Sciatic nerve (tissue), 2 donors: ENCODE measurements around the gene WTAP. TPM values are rescaled to one million over a fixed set of nuclear protein-coding genes. Genes with fewer than 3 reads are reported as not detected.
"Not testable (repeated sequence)": the region's sequence is repeated elsewhere in the genome, so short reads cannot be mapped to it uniquely, and the experiment has no call there.

Source experiments
- ATAC-seq: fragments of 200-7000 bp; cut with Tn5 transposase; one replicate; pipeline ENCODE4 v1.9.1; 2020; ENCODE audit warnings: mild to moderate bottlenecking, moderate library complexity
- DNase-seq: peaks from one replicate; pipeline ENCODE4 v3.0.0-alpha.2; 2020; ENCODE audit warnings: low spot score
- intact Hi-C: fragments of 100-400 bp; cut with DNase I; formaldehyde crosslinking; loops from one replicate; pipeline ENCODE4 v1.14.2; 2022
- total RNA-seq: library from RNA; stranded (reverse); fragmentation: NEBNext Ultra II Directional; extraction: Animal tissue kit (Norgen Biotek cat#: 25700); gene quantifications from one replicate; pipeline ENCODE4 v1.2.1, GENCODE V29; 2021
- donor health status: DM: no; HTN: no; CAD: no.
- donor health status: DM: no; HTN: no; CAD: no.

Gene WTAP
- total RNA-seq, 1 donor from 2014 or later, result 88.0 TPM

GRCh38 chr6:159692303-159693127 lies 34.8 kb upstream of the WTAP start:
- DNase-seq (peak; percentile 70), ATAC-seq (peak; percentile 49)
- intact Hi-C loops, result loop anchor here (2.0 kb wide), 1 partner anchor 34 kb away; the partner anchor contains the start of gene WTAP

GRCh38 chr6:159693128-159693893 lies 34.0 kb upstream of the WTAP start, which contains the start of gene SOD2:
SOD2 (minus strand) TSS chr6:159693241; CDS start chr6:159693167, 74 bp downstream.
- peak; percentile 91 for ATAC-seq
- peak; percentile 91 for DNase-seq
- intact Hi-C loops, result loop anchor here (2.0 kb wide), 1 partner anchor 33 kb away; the partner anchor contains the start of gene WTAP

GRCh38 chr6:159693894-159694545 lies 33.3 kb upstream of the WTAP start:
- ATAC-seq (peak; percentile 34), DNase-seq (no peak)
- intact Hi-C loops, result loop anchor here (2.0 kb wide), 1 partner anchor 33 kb away; the partner anchor contains the start of gene WTAP

GRCh38 chr6:159695984-159696383 lies 31.3 kb upstream of the WTAP start:
- intact Hi-C loops, result no loop called here
- ATAC-seq, result no peak
- DNase-seq, result no peak

GRCh38 chr6:159700970-159701369 lies 26.3 kb upstream of the WTAP start:
- intact Hi-C loops, result no loop called here
- ATAC-seq, result peak; percentile 25
- no peak for DNase-seq

- intact Hi-C loops, result no loop called here
- no peak for DNase-seq
- peak; percentile 95 for ATAC-seq
These were observed 25.8 kb upstream of the WTAP start for GRCh38 chr6:159701413-159701999.

- DNase-seq, intact Hi-C loops, ATAC-seq: not testable (repeated sequence)
These were observed 16.7 kb upstream of the WTAP start for GRCh38 chr6:159710603-159711002.

- intact Hi-C loops, result not testable (repeated sequence)
These were observed 14.9 kb upstream of the WTAP start for GRCh38 chr6:159712389-159712788.

GRCh38 chr6:159713984-159714383 lies 13.3 kb upstream of the WTAP start:
- DNase-seq (no peak), ATAC-seq (no peak)
- intact Hi-C loops, result no loop called here

More at GRCh38 chr6:159712389-159712788, 14.9 kb upstream of the WTAP start:
- not testable (repeated sequence) for DNase-seq, ATAC-seq

- no peak for ATAC-seq
- intact Hi-C loops, result no loop called here
- no peak for DNase-seq
These were observed 12.9 kb upstream of the WTAP start for GRCh38 chr6:159714404-159714803.

GRCh38 chr6:159715166-159715565 lies 12.1 kb upstream of the WTAP start:
- DNase-seq (no peak), ATAC-seq (no peak)
- intact Hi-C loops, result no loop called here

- intact Hi-C loops, result no loop called here
- ATAC-seq (no peak), DNase-seq (no peak)
These were observed 11.7 kb upstream of the WTAP start for GRCh38 chr6:159715605-159716004.

- peak; percentile 97 for ATAC-seq
- DNase-seq, result no peak
- intact Hi-C loops, result no loop called here
These were observed 10.8 kb upstream of the WTAP start for GRCh38 chr6:159716247-159717096.

GRCh38 chr6:159718634-159719033 lies 8.7 kb upstream of the WTAP start:
- intact Hi-C loops, result no loop called here
- no peak for DNase-seq
- no peak for ATAC-seq

GRCh38 chr6:159719287-159719686 lies 8.0 kb upstream of the WTAP start:
- ATAC-seq (no peak), DNase-seq (no peak)
- intact Hi-C loops, result no loop called here

GRCh38 chr6:159720708-159721107 lies 6.6 kb upstream of the WTAP start:
- intact Hi-C loops, result no loop called here
- no peak for ATAC-seq
- no peak for DNase-seq

GRCh38 chr6:159721981-159722380 lies 5.3 kb upstream of the WTAP start:
- DNase-seq, ATAC-seq, intact Hi-C loops: not testable (repeated sequence)

- ATAC-seq (no peak), DNase-seq (no peak)
- intact Hi-C loops, result no loop called here
These were observed 4.7 kb upstream of the WTAP start for GRCh38 chr6:159722655-159723054.
